IMR-90 (cell line): Measurements from ENCODE around the gene FRMD3. TPM values are rescaled to one million over a fixed set of nuclear protein-coding genes. Genes with fewer than 3 reads are reported as not detected.

Experiments
- ATAC-seq: fragments of 200-7000 bp; cut with Tn5 transposase; 2 replicates; pipeline ENCODE4 v1.9.1; 2020; ENCODE audit warnings: low read depth, mild to moderate bottlenecking, moderate library complexity
- BruUV-seq: library from RNA; stranded (reverse); fragments of 400-500 nt; replicated peaks from 2 replicates; lab custom pipeline; 2021; lab: Mats Ljungman, UMichigan
- CTCF ChIA-PET: fragments of 300-600 bp; formaldehyde crosslinking; extraction: SDS; loops from one replicate; lab custom pipeline; 2021; ENCODE audit warnings: antibody characterized with exemption; lab: Yijun Ruan, JAX
- POLR2A ChIA-PET: fragments of 300-600 bp; sonication (Branson Sonifier 250); formaldehyde crosslinking; loops from one replicate; lab custom pipeline; 2022; ENCODE audit warnings: antibody characterized with exemption; ENCODE audit not compliant: unreplicated experiment; lab: Charles Lee
- DNase-seq: peaks from one replicate; pipeline ENCODE4 v3.0.0; 2013
- H2AFZ ChIP-seq: replicated peaks from 2 replicates; pipeline ENCODE3; 2013; ENCODE audit warnings: low read length, mild to moderate bottlenecking; ENCODE audit not compliant: poor library complexity
- H2AK5ac ChIP-seq: 2 replicates; pipeline ENCODE4 v1.6.1; 2013; ENCODE audit warnings: low read depth, low read length, inconsistent platforms
- H2AK9ac ChIP-seq: replicated peaks from 2 replicates; pipeline ENCODE3; 2013; ENCODE audit warnings: mild to moderate bottlenecking, low read depth, low read length, moderate library complexity; ENCODE audit not compliant: poor library complexity
- H2BK120ac ChIP-seq: 2 replicates; pipeline ENCODE4 v1.6.1; 2013; ENCODE audit warnings: low read depth, low read length, inconsistent platforms
- H2BK15ac ChIP-seq: 3 replicates; pipeline ENCODE4 v1.6.1; 2013; ENCODE audit warnings: low read depth, low read length, inconsistent platforms
- H2BK20ac ChIP-seq: 2 replicates; pipeline ENCODE4 v1.6.1; 2013; ENCODE audit warnings: low read depth, mild to moderate bottlenecking, inconsistent platforms, low read length, moderate library complexity
- H2BK5ac ChIP-seq: 2 replicates; pipeline ENCODE4 v1.6.1; 2013; ENCODE audit warnings: mild to moderate bottlenecking, low read depth, low read length, inconsistent platforms; ENCODE audit not compliant: poor library complexity, severe bottlenecking
- H3K14ac ChIP-seq: replicated peaks from 2 replicates; pipeline ENCODE4 v1.6.1; 2013; ENCODE audit warnings: low read depth, low read length, inconsistent platforms
- H3K18ac ChIP-seq: 2 replicates; pipeline ENCODE4 v1.6.1; 2013; ENCODE audit warnings: low read depth, low read length, control low read depth
- H3K23ac ChIP-seq: 2 replicates; pipeline ENCODE4 v1.6.1; 2013; ENCODE audit warnings: low read depth, low read length, inconsistent platforms
- H3K27ac ChIP-seq: 2 replicates; pipeline ENCODE4 v1.5.1; 2013; ENCODE audit warnings: mild to moderate bottlenecking, control low read depth, low read length; ENCODE audit not compliant: insufficient read depth
- H3K27me3 ChIP-seq: 2 replicates; pipeline ENCODE4 v1.6.1; 2013; ENCODE audit warnings: low read length; ENCODE audit not compliant: control insufficient read depth, insufficient read depth
- H3K36me3 ChIP-seq: 2 replicates; pipeline ENCODE4 v1.6.1; 2013; ENCODE audit warnings: low read length, mixed read lengths; ENCODE audit not compliant: control insufficient read depth, insufficient read depth
- H3K4ac ChIP-seq: 2 replicates; pipeline ENCODE4 v1.6.1; 2013; ENCODE audit warnings: low read depth, low read length, inconsistent platforms
- H3K4me1 ChIP-seq: 2 replicates; pipeline ENCODE4 v1.6.1; 2013; ENCODE audit warnings: low read length, mixed read lengths; ENCODE audit not compliant: control insufficient read depth, insufficient read depth
- H3K4me2 ChIP-seq: 2 replicates; pipeline ENCODE4 v1.6.1; 2013; ENCODE audit warnings: low read depth, mild to moderate bottlenecking, control low read depth, low read length, moderate library complexity
- H3K4me3 ChIP-seq: 2 replicates; pipeline ENCODE4 v1.5.1; 2013; ENCODE audit warnings: low read depth, mild to moderate bottlenecking, control low read depth, low read length, moderate library complexity; ENCODE audit not compliant: insufficient read depth
- H3K56ac ChIP-seq: 2 replicates; pipeline ENCODE4 v1.6.1; 2013; ENCODE audit warnings: low read length, inconsistent platforms; ENCODE audit not compliant: insufficient read depth; ENCODE audit errors: extremely low read depth
- H3K79me1 ChIP-seq, 2 experiments: 2 replicates each; pipeline ENCODE4 v1.6.1; 2013; ENCODE audit warnings: low read length in 2 of 2, inconsistent platforms in 1 of 2, low read depth in 1 of 2
- H3K9ac ChIP-seq: 2 replicates; pipeline ENCODE4 v1.6.1; 2013; ENCODE audit warnings: low read depth, low read length, control low read depth
- H3K9me1 ChIP-seq: 2 replicates; pipeline ENCODE4 v1.6.1; 2013; ENCODE audit warnings: low read length, inconsistent platforms; ENCODE audit not compliant: insufficient read depth
- H3K9me3 ChIP-seq: 2 replicates; pipeline ENCODE4 v1.6.1; 2013; ENCODE audit warnings: low read length; ENCODE audit not compliant: control insufficient read depth, insufficient read depth
- H4K20me1 ChIP-seq: 2 replicates; pipeline ENCODE4 v1.6.1; 2013; ENCODE audit warnings: low read length, inconsistent platforms; ENCODE audit not compliant: insufficient read depth
- H4K5ac ChIP-seq: 2 replicates; pipeline ENCODE4 v1.6.1; 2013; ENCODE audit warnings: mild to moderate bottlenecking, low read depth, low read length, control low read depth
- H4K8ac ChIP-seq, 2 experiments: 2 replicates each; pipeline ENCODE4 v1.6.1; 2013; ENCODE audit warnings: low read depth in 2 of 2, low read length in 2 of 2, control low read depth in 1 of 2, inconsistent platforms in 1 of 2
- H4K91ac ChIP-seq: 2 replicates; pipeline ENCODE4 v1.6.1; 2013; ENCODE audit warnings: low read depth, low read length, inconsistent platforms; ENCODE audit not compliant: insufficient read depth
- BHLHE40 ChIP-seq: fragments of 150-350 bp; IDR thresholded peaks from 2 replicates; pipeline ENCODE4 v1.6.1; 2016; ENCODE audit warnings: mild to moderate bottlenecking, low read depth, low read length
- CEBPB ChIP-seq: IDR thresholded peaks from 2 replicates; pipeline ENCODE4 v1.6.1; 2012; ENCODE audit warnings: low read depth, low read length, improper control_type of control experiment
- CHD1 ChIP-seq: IDR thresholded peaks from 2 replicates; pipeline ENCODE4 v1.6.1; 2012; ENCODE audit warnings: low read depth, low read length, improper control_type of control experiment
- FOS ChIP-seq: fragments of 150-350 bp; IDR thresholded peaks from 2 replicates; pipeline ENCODE4 v1.6.1; 2016; ENCODE audit warnings: low read depth, low read length
- MAFK ChIP-seq: IDR thresholded peaks from 2 replicates; pipeline ENCODE4 v1.6.1; 2012; ENCODE audit warnings: low read depth, low read length, improper control_type of control experiment
- MAZ ChIP-seq: IDR thresholded peaks from 2 replicates; pipeline ENCODE4 v1.6.1; 2012; ENCODE audit warnings: low read depth, mild to moderate bottlenecking, low read length, improper control_type of control experiment, moderate library complexity, borderline replicate concordance
- MXI1 ChIP-seq: IDR thresholded peaks from 2 replicates; pipeline ENCODE4 v1.6.1; 2012; ENCODE audit warnings: low read depth, mild to moderate bottlenecking, low read length, moderate library complexity, borderline replicate concordance
- NFE2L2 ChIP-seq: fragments of 150-350 bp; IDR thresholded peaks from 2 replicates; pipeline ENCODE4 v1.6.1; 2016; ENCODE audit warnings: low read depth, mild to moderate bottlenecking, low read length
- POLR2A ChIP-seq: IDR thresholded peaks from 2 replicates; pipeline ENCODE4 v1.6.1; 2012; ENCODE audit warnings: mild to moderate bottlenecking, low read depth, low read length
- RAD21 ChIP-seq: IDR thresholded peaks from 2 replicates; pipeline ENCODE4 v1.6.1; 2012; ENCODE audit warnings: low read length, improper control_type of control experiment
- RCOR1 ChIP-seq: IDR thresholded peaks from 2 replicates; pipeline ENCODE4 v1.6.1; 2012; ENCODE audit warnings: mild to moderate bottlenecking, low read length, improper control_type of control experiment; ENCODE audit not compliant: insufficient replicate concordance
- RFX5 ChIP-seq: IDR thresholded peaks from 2 replicates; pipeline ENCODE4 v1.8.0; 2012; ENCODE audit warnings: low read depth, mild to moderate bottlenecking, low read length, moderate library complexity
- SMC3 ChIP-seq: fragments of 150-350 bp; IDR thresholded peaks from 2 replicates; pipeline ENCODE4 v1.6.1; 2016; ENCODE audit warnings: low read depth, mild to moderate bottlenecking, antibody characterized with exemption, low read length, moderate library complexity
- WGBS, 2 experiments: methylation state at CpG; one replicate each; pipeline versions ENCODE4 v1.1.5 to v1.1.7; 2013; ENCODE audit warnings: missing lambda C conversion rate in 2 of 2; ENCODE audit not compliant: insufficient read length in 1 of 2; ENCODE audit errors: extremely low coverage in 2 of 2; 5-methylcytosine and 5-hydroxymethylcytosine counted together
- dilution Hi-C: fragments of 300-500 bp; cut with HindIII; formaldehyde crosslinking; loops from one replicate; pipeline ENCODE4 v1.14.3; 2018; ENCODE audit warnings: low sequenced_read_pairs; ENCODE audit not compliant: unreplicated experiment
- in situ Hi-C: fragments of 300-500 bp; cut with MboI; formaldehyde crosslinking; loops from 3 replicates; pipeline ENCODE4 v1.14.3; 2019; ENCODE audit warnings: low sequenced_read_pairs, inconsistent platforms, mixed read lengths
- intact Hi-C: fragments of 100-400 bp; cut with micrococcal nuclease; formaldehyde crosslinking; loops from 2 replicates; pipeline ENCODE4 v1.10.0; 2022
- polyA plus RNA-seq, 3 experiments: library from polyadenylated mRNA; depleted of rRNA; stranded (reverse); fragments of >200 nt; gene quantifications; 2 replicates each; pipeline ENCODE4 v1.2.3, GENCODE V29; 2012; ENCODE audit warnings: low replicate concordance in 1 of 3
- total RNA-seq: library from RNA; depleted of rRNA; stranded (reverse); fragments of >200 nt; gene quantifications from 2 replicates; pipeline ENCODE4 v1.2.3, GENCODE V29; 2012
- TF ChIP-seq, protein P1 (sequence below): conservative IDR thresholded peaks from 2 replicates; pipeline ENCODE4 v1.5.1; 2012; ENCODE audit warnings: mild to moderate bottlenecking, low read depth, low read length, improper control_type of control experiment
- TF ChIP-seq, protein P2 (sequence below): fragments of 150-350 bp; IDR thresholded peaks from 2 replicates; pipeline ENCODE4 v1.6.1; 2017; ENCODE audit warnings: mild to moderate bottlenecking, antibody characterized with exemption, low read length, low read depth
- TF ChIP-seq, protein P3 (sequence below): fragments of 150-350 bp; IDR thresholded peaks from 2 replicates; pipeline ENCODE4 v1.6.1; 2016; ENCODE audit warnings: low read depth, mild to moderate bottlenecking, low read length, moderate library complexity, borderline replicate concordance

Gene FRMD3
- total and polyA plus RNA-seq, 2 of the 4 experiments (the other 2 are of a cell fraction), result 0.02 to 0.18 TPM

DNA sequence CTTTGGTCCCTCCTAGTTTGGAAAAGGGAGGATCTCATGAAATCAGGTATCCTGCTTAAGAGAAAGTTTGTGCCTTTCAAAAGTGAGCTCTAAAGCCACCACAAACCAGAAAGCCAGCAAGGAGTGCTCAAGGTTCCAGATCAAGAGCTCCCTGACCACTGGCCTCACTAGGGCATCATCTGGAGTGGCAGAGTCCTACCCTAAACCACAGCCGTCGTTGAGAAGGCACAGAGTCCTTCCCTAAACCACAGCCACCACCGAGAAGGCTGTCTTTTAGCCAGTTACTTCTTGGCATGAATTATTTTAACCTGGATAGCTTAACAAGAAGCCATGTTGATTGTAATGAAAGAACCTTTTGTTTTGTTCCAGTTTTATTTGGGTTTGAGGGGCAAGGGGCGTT lies 102.9 kb downstream of the FRMD3 start:
- no peak overlapping the region for H4K8ac ChIP-seq
- WGBS, 2 experiments, result no CpG with 5 or more reads among the region's 4 CpGs
- no peak for DNase-seq
- no peaks in the 10 kb centered on the region for H3K9me1 ChIP-seq
- no peak for ATAC-seq
- H2BK20ac ChIP-seq, result no peak overlapping the region
- no peak overlapping the region for H2BK5ac ChIP-seq
- H3K9me3 ChIP-seq, result no peaks in the 10 kb centered on the region
- H2AK9ac ChIP-seq, result no peak overlapping the region
- H3K4me2 ChIP-seq, result no peak overlapping the region
- ChIA-PET POLR2A (no interaction called here), CTCF (no interaction called here)
- no peak overlapping the region for H4K5ac ChIP-seq
- H3K9ac ChIP-seq, result no peak overlapping the region
- no peak overlapping the region for H3K27ac ChIP-seq
- H3K56ac ChIP-seq, result no peak overlapping the region
- H3K4me1 ChIP-seq, result no peaks in the 10 kb centered on the region
- H3K4ac ChIP-seq, result no peak overlapping the region
- no peak overlapping the region for H3K14ac ChIP-seq
- no peaks in the 10 kb centered on the region for H4K20me1 ChIP-seq
- no peak overlapping the region for H3K23ac ChIP-seq
- H2AFZ ChIP-seq, result no peak overlapping the region
- no peaks in the 10 kb centered on the region for H3K36me3 ChIP-seq
- no peaks in the 10 kb centered on the region for H3K27me3 ChIP-seq
- H3K18ac ChIP-seq, result no peak overlapping the region
- no peak for TF ChIP-seq NFE2L2
- TF ChIP-seq CEBPB, result no peak
- TF ChIP-seq BHLHE40, result no peak
- no peak for TF ChIP-seq FOS
- TF ChIP-seq MAFK, result no peak
- TF ChIP-seq, protein P1, sequence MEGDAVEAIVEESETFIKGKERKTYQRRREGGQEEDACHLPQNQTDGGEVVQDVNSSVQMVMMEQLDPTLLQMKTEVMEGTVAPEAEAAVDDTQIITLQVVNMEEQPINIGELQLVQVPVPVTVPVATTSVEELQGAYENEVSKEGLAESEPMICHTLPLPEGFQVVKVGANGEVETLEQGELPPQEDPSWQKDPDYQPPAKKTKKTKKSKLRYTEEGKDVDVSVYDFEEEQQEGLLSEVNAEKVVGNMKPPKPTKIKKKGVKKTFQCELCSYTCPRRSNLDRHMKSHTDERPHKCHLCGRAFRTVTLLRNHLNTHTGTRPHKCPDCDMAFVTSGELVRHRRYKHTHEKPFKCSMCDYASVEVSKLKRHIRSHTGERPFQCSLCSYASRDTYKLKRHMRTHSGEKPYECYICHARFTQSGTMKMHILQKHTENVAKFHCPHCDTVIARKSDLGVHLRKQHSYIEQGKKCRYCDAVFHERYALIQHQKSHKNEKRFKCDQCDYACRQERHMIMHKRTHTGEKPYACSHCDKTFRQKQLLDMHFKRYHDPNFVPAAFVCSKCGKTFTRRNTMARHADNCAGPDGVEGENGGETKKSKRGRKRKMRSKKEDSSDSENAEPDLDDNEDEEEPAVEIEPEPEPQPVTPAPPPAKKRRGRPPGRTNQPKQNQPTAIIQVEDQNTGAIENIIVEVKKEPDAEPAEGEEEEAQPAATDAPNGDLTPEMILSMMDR, result no peak
- TF ChIP-seq CHD1, result no peak
- no peak for TF ChIP-seq MXI1
- no peak for TF ChIP-seq SMC3
- no peak for TF ChIP-seq RCOR1
- no peak for TF ChIP-seq POLR2A
- TF ChIP-seq, protein P2, sequence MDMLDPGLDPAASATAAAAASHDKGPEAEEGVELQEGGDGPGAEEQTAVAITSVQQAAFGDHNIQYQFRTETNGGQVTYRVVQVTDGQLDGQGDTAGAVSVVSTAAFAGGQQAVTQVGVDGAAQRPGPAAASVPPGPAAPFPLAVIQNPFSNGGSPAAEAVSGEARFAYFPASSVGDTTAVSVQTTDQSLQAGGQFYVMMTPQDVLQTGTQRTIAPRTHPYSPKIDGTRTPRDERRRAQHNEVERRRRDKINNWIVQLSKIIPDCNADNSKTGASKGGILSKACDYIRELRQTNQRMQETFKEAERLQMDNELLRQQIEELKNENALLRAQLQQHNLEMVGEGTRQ, result no peak
- no peak for TF ChIP-seq RAD21
- TF ChIP-seq, protein P3, sequence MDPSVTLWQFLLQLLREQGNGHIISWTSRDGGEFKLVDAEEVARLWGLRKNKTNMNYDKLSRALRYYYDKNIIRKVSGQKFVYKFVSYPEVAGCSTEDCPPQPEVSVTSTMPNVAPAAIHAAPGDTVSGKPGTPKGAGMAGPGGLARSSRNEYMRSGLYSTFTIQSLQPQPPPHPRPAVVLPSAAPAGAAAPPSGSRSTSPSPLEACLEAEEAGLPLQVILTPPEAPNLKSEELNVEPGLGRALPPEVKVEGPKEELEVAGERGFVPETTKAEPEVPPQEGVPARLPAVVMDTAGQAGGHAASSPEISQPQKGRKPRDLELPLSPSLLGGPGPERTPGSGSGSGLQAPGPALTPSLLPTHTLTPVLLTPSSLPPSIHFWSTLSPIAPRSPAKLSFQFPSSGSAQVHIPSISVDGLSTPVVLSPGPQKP, result no peak
- no peak for TF ChIP-seq MAZ
- no peak for TF ChIP-seq RFX5
- no peak overlapping the region for H3K4me3 ChIP-seq
- intact Hi-C loops (no loop called here), dilution Hi-C loops (no loop called here), in situ Hi-C loops (no loop called here)
- BruUV-seq, result no TSS peak
- no peak overlapping the region for H4K91ac ChIP-seq
- no peak overlapping the region for H2AK5ac ChIP-seq
- no peak overlapping the region for H2BK120ac ChIP-seq
- H3K79me1 ChIP-seq, result no peaks in the 10 kb centered on the region
- no peak overlapping the region for H2BK15ac ChIP-seq
